ENCODE measurements around the gene DENND2A. TPM values are rescaled to one million over a fixed set of nuclear protein-coding genes. Genes with fewer than 3 reads are reported as not detected.

The DENND2A gene
- total RNA-seq, 2 donors from 2014 or later: 7.4 to 9.2 TPM

DNA sequence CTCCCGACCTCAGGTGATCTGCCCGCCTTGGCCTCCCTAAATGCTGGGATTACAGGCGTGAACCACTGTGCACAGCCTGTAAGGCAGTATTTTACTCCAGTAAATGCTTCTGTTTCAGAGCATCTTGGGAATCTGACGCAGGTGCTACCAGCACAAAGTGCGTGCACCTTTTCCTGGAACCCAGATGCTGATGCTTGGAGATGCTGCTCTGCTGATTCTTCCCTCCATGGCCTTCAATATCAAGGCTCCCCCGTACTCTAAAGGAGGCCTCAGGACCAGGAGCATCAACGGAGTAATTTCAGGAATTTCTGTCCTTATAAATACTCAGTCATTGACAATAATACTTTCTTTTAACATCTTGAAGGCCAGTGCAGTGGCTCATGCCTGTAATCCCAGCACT lies 23.5 kb downstream of the DENND2A start:
- Histone ChIP-seq H3K36me3 (no peaks in the 10 kb centered on the region), H3K4me3 (no peak overlapping the region), H3K4me1 (no peaks in the 10 kb centered on the region), H3K9ac (ENCODE audit: low read depth in 2 of 2, low read length in 2 of 2) (no peak overlapping the region), H3K9me3 (no peaks in the 10 kb centered on the region), H3K27me3 (no peaks in the 10 kb centered on the region), H3K27ac (no peak overlapping the region)
- intact Hi-C loops (cut with DNase I): no loop called here
- DNase-seq: no peak
- TF ChIP-seq, protein P1, sequence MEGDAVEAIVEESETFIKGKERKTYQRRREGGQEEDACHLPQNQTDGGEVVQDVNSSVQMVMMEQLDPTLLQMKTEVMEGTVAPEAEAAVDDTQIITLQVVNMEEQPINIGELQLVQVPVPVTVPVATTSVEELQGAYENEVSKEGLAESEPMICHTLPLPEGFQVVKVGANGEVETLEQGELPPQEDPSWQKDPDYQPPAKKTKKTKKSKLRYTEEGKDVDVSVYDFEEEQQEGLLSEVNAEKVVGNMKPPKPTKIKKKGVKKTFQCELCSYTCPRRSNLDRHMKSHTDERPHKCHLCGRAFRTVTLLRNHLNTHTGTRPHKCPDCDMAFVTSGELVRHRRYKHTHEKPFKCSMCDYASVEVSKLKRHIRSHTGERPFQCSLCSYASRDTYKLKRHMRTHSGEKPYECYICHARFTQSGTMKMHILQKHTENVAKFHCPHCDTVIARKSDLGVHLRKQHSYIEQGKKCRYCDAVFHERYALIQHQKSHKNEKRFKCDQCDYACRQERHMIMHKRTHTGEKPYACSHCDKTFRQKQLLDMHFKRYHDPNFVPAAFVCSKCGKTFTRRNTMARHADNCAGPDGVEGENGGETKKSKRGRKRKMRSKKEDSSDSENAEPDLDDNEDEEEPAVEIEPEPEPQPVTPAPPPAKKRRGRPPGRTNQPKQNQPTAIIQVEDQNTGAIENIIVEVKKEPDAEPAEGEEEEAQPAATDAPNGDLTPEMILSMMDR (IDR thresholded peaks at IDR 0.05): no peak

DNA sequence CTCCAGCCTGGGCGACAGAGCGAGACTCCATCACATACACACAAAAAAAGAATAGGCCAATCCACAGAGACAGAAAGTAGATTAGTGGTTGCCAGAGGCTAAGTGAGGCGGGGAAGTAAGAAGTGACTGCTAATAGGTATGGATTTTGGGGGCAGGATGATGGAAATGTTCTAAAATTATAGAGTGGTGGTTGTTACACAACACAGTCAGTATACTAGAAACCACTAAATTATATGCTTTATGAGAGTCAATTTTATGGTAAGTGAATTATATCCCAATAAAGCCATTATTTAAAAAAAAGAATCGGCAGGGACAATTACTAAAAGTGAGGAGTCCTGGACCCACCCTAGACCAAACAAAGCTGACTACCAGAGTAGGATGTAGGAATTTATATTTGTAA lies 24.3 kb downstream of the DENND2A start:
- Histone ChIP-seq H3K9ac (ENCODE audit: low read depth in 2 of 2, low read length in 2 of 2) (no peak overlapping the region), H3K36me3 (no peaks in the 10 kb centered on the region), H3K4me1 (no peaks in the 10 kb centered on the region), H3K27ac (no peak overlapping the region), H3K27me3 (no peaks in the 10 kb centered on the region), H3K9me3 (no peaks in the 10 kb centered on the region), H3K4me3 (no peak overlapping the region)
- intact Hi-C loops (cut with DNase I): no loop called here
- no peak for DNase-seq
- TF ChIP-seq, protein P1 (IDR thresholded peaks at IDR 0.05): no peak

DNA sequence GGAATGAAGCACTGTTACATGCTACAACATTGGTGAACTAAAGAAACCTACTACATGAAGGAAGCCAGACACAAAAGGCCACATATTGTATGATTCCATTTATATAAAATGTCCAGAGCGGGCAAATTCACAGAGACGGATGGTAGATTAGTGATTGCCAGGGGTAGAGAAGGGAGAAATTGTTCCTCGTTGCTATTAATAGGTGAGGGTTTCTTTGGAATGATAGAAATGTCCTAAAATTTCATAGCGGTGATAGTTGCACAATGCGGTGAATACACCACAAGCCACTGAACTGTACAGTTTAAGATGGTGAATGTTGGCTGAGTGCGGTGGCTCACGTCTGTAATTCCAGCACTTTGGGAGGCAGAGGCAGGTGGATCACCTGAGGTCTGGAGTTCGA lies 29.0 kb downstream of the DENND2A start:
- TF ChIP-seq, protein P1 (IDR thresholded peaks at IDR 0.05): no peak
- Histone ChIP-seq H3K9me3 (no peaks in the 10 kb centered on the region), H3K9ac (ENCODE audit: low read depth in 2 of 2, low read length in 2 of 2) (no peak overlapping the region), H3K27ac (no peak overlapping the region), H3K4me3 (no peak overlapping the region), H3K4me1 (no peaks in the 10 kb centered on the region), H3K36me3 (no peaks in the 10 kb centered on the region), H3K27me3 (no peaks in the 10 kb centered on the region)
- intact Hi-C loops (cut with DNase I): no loop called here
- no peak for DNase-seq

DNA sequence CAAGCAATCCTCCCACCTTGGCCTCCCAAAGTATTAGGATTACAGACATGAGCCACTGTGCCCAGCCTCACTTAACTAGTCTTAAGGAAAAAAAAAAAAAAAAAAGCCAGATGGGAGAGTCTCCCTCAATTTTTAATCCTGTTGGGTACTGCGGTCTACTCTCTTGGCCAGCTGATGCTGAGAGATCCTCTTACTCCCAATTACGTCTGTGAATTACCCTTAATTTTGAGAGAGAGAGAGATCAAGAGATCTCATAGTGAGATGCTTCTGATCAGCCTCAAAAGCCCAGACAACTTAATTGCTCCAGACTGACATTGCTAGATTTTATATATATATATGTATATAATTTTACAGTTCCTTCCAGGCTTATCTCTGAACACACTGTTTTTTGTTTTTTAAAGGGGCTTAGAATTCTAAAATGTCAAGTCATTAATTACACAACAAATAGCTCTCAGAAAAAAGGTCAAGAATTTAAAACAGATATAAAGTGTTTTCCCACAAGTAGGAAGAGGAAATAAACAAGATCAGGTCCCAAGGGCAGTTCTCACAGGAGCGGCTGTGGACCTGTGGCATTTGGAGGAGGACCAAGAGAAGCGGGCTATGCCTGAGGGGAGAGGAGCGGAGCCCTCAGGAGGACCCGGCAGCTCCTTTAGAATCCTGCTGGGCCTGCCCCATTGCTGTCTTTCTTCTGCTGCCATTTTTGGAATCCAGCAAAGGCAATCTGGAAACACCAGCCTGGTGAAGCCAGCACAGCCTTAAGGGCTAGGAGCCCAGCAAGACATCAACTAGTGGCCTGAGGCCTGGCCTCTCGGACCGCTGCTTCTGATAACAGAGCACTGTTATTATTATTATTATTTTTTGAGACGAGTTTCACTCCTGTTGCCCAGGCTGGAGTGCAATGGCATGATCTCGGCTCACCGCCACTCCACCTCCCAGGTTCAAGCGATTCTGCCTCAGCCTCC lies 30.1 kb downstream of the DENND2A start:
- no peak overlapping the region for H3K27ac ChIP-seq
- H3K27me3 ChIP-seq: no peaks in the 10 kb centered on the region
- no peaks in the 10 kb centered on the region for H3K36me3 ChIP-seq
- no peak for DNase-seq
- no peak overlapping the region for H3K9ac ChIP-seq (ENCODE audit: low read depth in 2 of 2, low read length in 2 of 2)
- TF ChIP-seq, protein P1 (IDR thresholded peaks at IDR 0.05): no peak
- no peak overlapping the region for H3K4me3 ChIP-seq
- intact Hi-C loops (cut with DNase I): no loop called here
- H3K9me3 ChIP-seq: no peaks in the 10 kb centered on the region
- H3K4me1 ChIP-seq: no peaks in the 10 kb centered on the region

DNA sequence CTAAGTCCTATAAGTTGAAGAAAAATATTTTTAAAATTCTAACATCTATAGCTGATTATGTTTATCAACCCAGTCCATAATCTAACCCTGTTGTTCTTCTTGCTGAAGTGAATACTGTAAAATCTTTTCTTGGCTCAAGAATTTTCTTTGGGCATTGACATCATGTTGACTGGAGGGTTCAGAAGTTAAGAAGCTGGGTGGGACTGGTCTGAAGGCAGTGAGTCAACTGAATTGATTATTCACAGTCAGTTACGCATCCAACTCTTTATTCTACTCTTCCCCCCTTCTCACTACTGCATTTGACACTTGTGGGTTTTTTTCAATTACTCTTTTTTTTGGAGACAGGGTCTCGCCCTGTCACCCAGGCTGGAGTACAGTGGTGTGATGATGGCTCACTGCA lies 31.0 kb downstream of the DENND2A start:
- H3K4me1 ChIP-seq: no peaks in the 10 kb centered on the region
- H3K27me3 ChIP-seq: no peaks in the 10 kb centered on the region
- intact Hi-C loops (cut with DNase I): no loop called here
- no peak overlapping the region for H3K27ac ChIP-seq
- no peak overlapping the region for H3K9ac ChIP-seq (ENCODE audit: low read depth in 2 of 2, low read length in 2 of 2)
- H3K4me3 ChIP-seq: no peak overlapping the region
- TF ChIP-seq, protein P1 (IDR thresholded peaks at IDR 0.05): no peak
- H3K9me3 ChIP-seq: no peaks in the 10 kb centered on the region
- H3K36me3 ChIP-seq: no peaks in the 10 kb centered on the region
- no peak for DNase-seq
